Activated CD8-positive, alpha-beta T cell treated with anti-CD3 and anti-CD28 coated beads for 36 hours (primary cell): ENCODE measurements around the gene GYPE. TPM values are rescaled to one million over a fixed set of nuclear protein-coding genes. Genes with fewer than 3 reads are reported as not detected.
"Not testable (repeated sequence)": the region's sequence is repeated elsewhere in the genome, so short reads cannot be mapped to it uniquely, and the experiment has no call there.

ENCODE experiments used
- ATAC-seq: fragments of 200-7000 bp; cut with Tn5 transposase; one replicate; pipeline ENCODE4 v1.10.0; 2021; ENCODE audit warnings: mild to moderate bottlenecking, moderate library complexity
- CTCF ChIA-PET: fragments of 350-600 bp; sonication (Branson Sonifier 250); formaldehyde crosslinking; loops from one replicate; lab custom pipeline; 2021; ENCODE audit warnings: antibody characterized with exemption; lab: Charles Lee
- POLR2A ChIA-PET: fragments of 350-600 bp; sonication (Branson Sonifier 250); formaldehyde crosslinking; loops from one replicate; lab custom pipeline; 2021; ENCODE audit warnings: antibody characterized with exemption; lab: Charles Lee
- DNase-seq: peaks from one replicate; pipeline ENCODE4 v3.0.0-alpha.2; 2020
- H3K27ac Mint-ChIP-seq: one replicate; pipeline ENCODE4 v1.8.0; 2021; ENCODE audit warnings: mild to moderate bottlenecking, mixed read lengths
- H3K27me3 Mint-ChIP-seq: one replicate; pipeline ENCODE4 v1.8.0; 2021; ENCODE audit warnings: mixed read lengths
- H3K36me3 Mint-ChIP-seq: one replicate; pipeline ENCODE4 v1.8.0; 2021; ENCODE audit warnings: low read depth, mixed read lengths
- H3K4me1 Mint-ChIP-seq: one replicate; pipeline ENCODE4 v1.8.0; 2021; ENCODE audit warnings: low read depth, mixed read lengths
- H3K4me3 Mint-ChIP-seq: one replicate; pipeline ENCODE4 v1.8.0; 2021; ENCODE audit warnings: mild to moderate bottlenecking, moderate library complexity, mixed read lengths
- H3K9me3 Mint-ChIP-seq: one replicate; pipeline ENCODE4 v1.8.0; 2021; ENCODE audit warnings: mixed read lengths
- CTCF ChIP-seq: fragments of 200-600 bp; IDR thresholded peaks from one replicate; pipeline ENCODE4 v1.8.0; 2022; ENCODE audit warnings: antibody characterized with exemption, mild to moderate bottlenecking
- intact Hi-C: fragments of 100-400 bp; cut with micrococcal nuclease; formaldehyde crosslinking; loops from one replicate; pipeline ENCODE4 v1.10.0; 2022
- total RNA-seq, 2 experiments: library from RNA; stranded (reverse); gene quantifications; one replicate each; pipeline ENCODE4 v1.2.3, GENCODE V29; 2021

The GYPE gene
- total RNA-seq, 2 experiments from 2014 or later = 0.36 to 0.77 TPM

DNA sequence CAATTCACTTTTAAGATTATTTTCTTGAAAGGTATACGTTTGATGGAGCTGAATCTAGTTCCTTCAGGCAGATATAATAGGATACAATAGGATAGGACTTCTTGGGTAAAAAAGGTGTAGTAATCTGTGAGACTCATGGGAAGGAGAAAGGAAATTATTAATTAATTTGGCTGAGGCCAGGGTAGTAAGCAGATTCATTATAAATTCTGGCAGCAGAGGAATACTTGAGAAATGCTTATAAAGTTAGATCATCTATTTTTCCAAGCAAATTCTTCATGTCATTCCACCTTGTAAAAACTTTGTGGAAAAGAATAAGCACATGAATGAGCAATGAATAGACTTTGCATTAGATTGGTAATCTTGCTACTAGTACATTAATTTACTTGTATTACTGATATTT lies 46.9 kb downstream of the GYPE start:
- intact Hi-C loops = no loop called here
- no peak for TF ChIP-seq CTCF
- no peak overlapping the region for H3K27ac Mint-ChIP-seq
- H3K4me3 Mint-ChIP-seq = no peak overlapping the region
- H3K36me3 Mint-ChIP-seq = no peaks in the 10 kb centered on the region
- H3K27me3 Mint-ChIP-seq = no peaks in the 10 kb centered on the region
- CTCF ChIA-PET = no interaction called here
- POLR2A ChIA-PET = no interaction called here
- H3K4me1 Mint-ChIP-seq = no peaks in the 10 kb centered on the region
- DNase-seq (no peak), ATAC-seq (no peak)
- no peaks in the 10 kb centered on the region for H3K9me3 Mint-ChIP-seq

DNA sequence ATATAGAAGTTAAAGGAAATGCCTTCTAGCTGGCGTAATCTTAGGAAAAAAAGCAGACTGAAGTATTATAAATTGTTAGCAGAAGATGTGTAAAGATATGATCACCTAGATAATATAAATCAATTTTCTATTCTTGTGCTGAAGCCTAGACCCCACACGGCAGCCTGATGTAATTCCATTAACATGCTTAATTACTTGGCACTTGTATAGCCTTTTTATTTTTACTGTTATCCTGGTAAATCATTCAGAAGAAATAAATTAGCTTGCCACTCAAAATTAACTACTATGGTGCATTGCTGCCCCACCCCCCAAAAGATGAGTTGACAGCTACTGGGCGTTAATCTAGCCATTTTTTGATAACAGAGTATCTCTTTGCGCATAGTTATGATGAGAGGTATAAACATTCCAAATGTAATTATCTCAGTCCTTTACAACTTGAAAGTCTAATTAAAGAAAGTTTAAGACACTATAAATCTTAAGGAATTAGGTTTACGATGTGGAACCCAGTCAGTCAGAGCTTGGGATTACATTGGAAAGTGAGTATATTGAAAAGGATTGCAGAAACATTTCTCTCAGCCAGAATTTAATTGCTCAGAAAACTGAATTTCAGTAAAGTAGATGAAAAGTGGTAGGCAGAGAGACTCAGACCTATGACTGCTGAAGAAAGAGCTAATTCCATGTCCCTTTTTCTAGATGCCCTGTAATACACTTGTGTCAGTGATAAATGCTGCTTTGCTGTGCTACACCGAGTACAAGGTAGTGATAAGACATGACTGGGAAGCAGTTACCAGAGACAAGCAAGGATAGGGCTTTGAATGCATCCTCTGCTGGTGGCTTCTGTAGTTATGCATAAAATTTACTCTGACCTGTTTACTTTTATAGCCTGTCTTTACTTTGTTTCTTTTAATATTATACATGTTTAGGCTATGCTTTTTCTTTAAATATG lies 47.7 kb downstream of the GYPE start:
- CTCF ChIA-PET, DNase-seq, ATAC-seq, H3K4me3 Mint-ChIP-seq, H3K9me3 Mint-ChIP-seq, H3K27ac Mint-ChIP-seq, POLR2A ChIA-PET, intact Hi-C loops, H3K27me3 Mint-ChIP-seq, H3K4me1 Mint-ChIP-seq, H3K36me3 Mint-ChIP-seq: not testable (repeated sequence)

DNA sequence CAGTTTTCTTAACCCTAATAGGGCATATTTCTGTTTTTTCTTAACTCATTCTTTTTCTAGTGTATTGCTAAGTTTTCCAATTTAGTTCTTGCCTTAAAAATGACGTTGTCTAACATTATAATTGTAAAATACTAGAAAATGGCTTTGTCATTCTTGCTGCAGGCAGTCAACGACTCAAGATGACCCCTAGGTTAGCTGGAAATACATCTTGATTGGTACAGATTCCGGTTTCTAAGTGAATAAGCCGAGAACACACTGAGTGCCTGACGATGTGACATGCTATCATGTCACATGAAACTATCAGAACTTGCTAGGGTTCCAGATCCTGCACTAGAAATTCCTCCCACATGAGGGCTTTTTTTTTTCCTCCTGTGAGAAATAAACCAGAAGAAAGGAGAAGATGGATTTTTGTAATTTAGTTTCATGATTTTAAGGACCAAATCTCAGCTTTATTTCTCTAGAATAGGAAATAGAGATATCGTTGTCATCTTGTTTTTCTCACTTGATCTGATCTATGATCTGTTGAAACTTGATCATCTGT lies 49.3 kb downstream of the GYPE start:
- CTCF ChIA-PET, DNase-seq: not testable (repeated sequence)

GRCh38 chr4:143854645-143855044 lies 50.7 kb downstream of the GYPE start:
- DNase-seq, H3K36me3 Mint-ChIP-seq, H3K4me3 Mint-ChIP-seq, H3K9me3 Mint-ChIP-seq, H3K4me1 Mint-ChIP-seq, CTCF ChIA-PET, H3K27ac Mint-ChIP-seq, intact Hi-C loops, ATAC-seq, H3K27me3 Mint-ChIP-seq, POLR2A ChIA-PET: not testable (repeated sequence)

More for the DNA sequence above, 49.3 kb downstream of the GYPE start:
- H3K27ac Mint-ChIP-seq, POLR2A ChIA-PET, H3K27me3 Mint-ChIP-seq, intact Hi-C loops, H3K4me1 Mint-ChIP-seq, H3K9me3 Mint-ChIP-seq, ATAC-seq, H3K36me3 Mint-ChIP-seq, H3K4me3 Mint-ChIP-seq: not testable (repeated sequence)

DNA sequence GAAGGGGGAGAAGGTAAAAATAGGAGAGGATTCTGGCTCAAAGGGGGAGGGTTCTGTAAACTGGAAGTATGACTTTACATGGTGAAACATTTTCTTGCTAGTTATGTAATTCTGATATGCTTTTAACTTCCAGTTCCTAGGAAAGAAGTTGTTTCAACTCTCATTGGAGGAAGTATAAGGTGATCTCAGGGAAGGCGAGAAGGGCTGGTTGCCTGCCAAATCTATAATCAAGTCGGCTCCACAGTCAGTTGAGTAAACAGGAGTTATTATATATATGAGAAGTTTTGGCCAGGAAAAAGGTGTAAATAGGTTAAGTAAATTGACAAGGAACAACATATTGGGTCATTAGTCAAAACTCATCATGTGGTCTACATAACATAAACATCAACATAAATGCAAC lies 56.1 kb downstream of the GYPE start:
- H3K27me3 Mint-ChIP-seq, POLR2A ChIA-PET, H3K27ac Mint-ChIP-seq, H3K9me3 Mint-ChIP-seq, DNase-seq, intact Hi-C loops, ATAC-seq, H3K36me3 Mint-ChIP-seq, H3K4me1 Mint-ChIP-seq, H3K4me3 Mint-ChIP-seq, CTCF ChIA-PET: not testable (repeated sequence)

GRCh38 chr4:143843506-143843832 lies 61.9 kb downstream of the GYPE start:
- POLR2A ChIA-PET, DNase-seq, H3K4me3 Mint-ChIP-seq, H3K27ac Mint-ChIP-seq, ATAC-seq, H3K9me3 Mint-ChIP-seq, H3K36me3 Mint-ChIP-seq, intact Hi-C loops, H3K27me3 Mint-ChIP-seq, H3K4me1 Mint-ChIP-seq, CTCF ChIA-PET: not testable (repeated sequence)

DNA sequence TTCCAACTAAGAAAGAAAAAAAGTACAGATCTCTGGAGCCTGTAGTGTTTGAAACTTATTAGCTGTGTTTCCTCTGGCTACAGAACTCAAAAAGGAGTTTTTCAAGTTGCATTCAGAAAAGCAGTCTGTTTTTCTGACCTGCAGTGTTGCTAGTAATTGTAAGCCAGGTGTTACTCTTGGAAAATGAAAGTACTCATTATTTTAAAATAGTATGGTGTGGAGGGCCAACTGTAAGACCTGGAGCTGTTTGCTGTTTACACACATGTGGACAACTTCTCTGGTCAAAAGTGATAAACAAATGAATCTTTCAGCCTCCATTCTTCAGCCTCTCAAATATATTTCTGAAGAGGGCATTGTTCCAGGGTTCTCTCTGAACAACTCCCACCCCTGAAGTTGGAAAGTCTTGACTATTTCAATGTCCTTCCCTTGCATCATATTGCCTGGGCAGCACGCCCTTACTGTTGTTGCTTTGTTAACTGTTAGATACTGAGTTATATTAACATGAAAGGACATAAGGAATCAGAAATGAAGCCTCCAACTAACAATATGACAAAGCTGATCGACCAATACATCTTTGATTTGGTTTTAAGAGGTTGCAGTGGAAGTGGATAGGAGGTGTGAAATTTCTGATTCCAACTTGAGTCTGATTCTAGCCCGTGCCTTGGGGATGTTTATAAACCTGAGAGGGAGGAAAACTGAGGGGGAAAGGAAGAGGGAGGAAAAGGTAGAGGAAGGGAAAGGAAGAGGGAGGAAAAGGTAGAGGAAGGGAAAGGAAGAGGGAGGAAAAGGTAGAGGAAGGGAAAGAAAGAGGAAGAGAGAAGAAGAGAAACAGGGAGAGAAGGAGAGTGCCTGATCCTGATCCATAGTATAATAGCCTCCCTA lies 62.5 kb downstream of the GYPE start:
- CTCF ChIA-PET, POLR2A ChIA-PET, DNase-seq, H3K4me1 Mint-ChIP-seq, intact Hi-C loops, H3K36me3 Mint-ChIP-seq, H3K4me3 Mint-ChIP-seq, H3K27me3 Mint-ChIP-seq, H3K9me3 Mint-ChIP-seq, H3K27ac Mint-ChIP-seq, ATAC-seq: not testable (repeated sequence)

DNA sequence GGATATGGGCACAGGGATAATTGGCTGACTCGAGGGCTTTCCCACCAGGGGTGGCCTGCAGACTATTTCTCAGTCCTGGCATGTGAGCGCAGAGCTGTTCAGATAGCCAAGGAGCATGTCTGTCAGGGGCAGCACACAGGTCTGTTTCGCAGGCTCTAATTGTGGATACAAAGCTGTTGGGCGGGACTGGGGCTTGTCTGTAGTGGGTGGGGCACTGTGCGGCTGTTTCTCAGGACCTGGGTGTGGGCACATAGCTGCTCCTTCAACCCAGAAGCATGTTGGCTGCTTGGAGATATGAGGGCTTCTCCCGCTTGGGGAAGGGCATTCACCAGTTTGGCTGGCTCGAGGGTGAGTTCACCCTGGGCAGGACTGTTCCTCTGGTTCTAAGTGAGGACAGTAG lies 65.9 kb downstream of the GYPE start:
- DNase-seq, H3K27me3 Mint-ChIP-seq, CTCF ChIA-PET, POLR2A ChIA-PET, H3K9me3 Mint-ChIP-seq, H3K4me3 Mint-ChIP-seq, intact Hi-C loops, H3K4me1 Mint-ChIP-seq, H3K36me3 Mint-ChIP-seq, ATAC-seq, H3K27ac Mint-ChIP-seq: not testable (repeated sequence)

- H3K36me3 Mint-ChIP-seq, H3K27me3 Mint-ChIP-seq, H3K4me1 Mint-ChIP-seq, H3K4me3 Mint-ChIP-seq, H3K27ac Mint-ChIP-seq, POLR2A ChIA-PET, DNase-seq, intact Hi-C loops, ATAC-seq, CTCF ChIA-PET: not testable (repeated sequence)
- H3K9me3 Mint-ChIP-seq = peaks cover 12% of the 10 kb centered on the region
Measured at GRCh38 chr4:143834196-143834595, 71.2 kb downstream of the GYPE start.

GRCh38 chr4:143833676-143834075 lies 71.7 kb downstream of the GYPE start:
- H3K9me3 Mint-ChIP-seq = peaks cover 12% of the 10 kb centered on the region
- CTCF ChIA-PET, H3K27ac Mint-ChIP-seq, H3K36me3 Mint-ChIP-seq, intact Hi-C loops, H3K27me3 Mint-ChIP-seq, H3K4me1 Mint-ChIP-seq, DNase-seq, POLR2A ChIA-PET, H3K4me3 Mint-ChIP-seq, ATAC-seq: not testable (repeated sequence)
